ENCODE measurements around the gene RSPH6A. TPM values are rescaled to one million over a fixed set of nuclear protein-coding genes. Genes with fewer than 3 reads are reported as not detected.

Gene RSPH6A
- total RNA-seq, 1 donor from 2014 or later: 0.48 TPM

DNA sequence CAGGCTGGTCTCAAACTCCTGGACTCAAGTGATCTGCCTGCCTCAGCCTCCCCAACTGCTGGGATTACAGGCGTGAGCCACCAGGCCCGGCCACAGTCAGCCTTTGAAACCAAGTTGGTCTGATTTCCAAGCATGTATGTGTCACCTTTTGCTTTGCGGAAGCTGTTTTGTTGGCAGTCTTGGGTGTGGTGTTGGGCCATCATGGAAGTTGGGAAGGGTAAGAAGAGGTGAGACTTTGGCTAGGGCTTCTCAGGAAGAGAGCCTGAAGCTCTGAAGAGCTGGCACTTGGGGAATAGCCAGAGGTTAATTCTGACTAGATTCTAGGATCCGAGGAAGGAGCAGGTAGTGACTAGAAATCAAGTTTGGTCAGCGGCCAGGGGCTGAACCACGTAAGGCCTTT, 2.8 kb downstream of the RSPH6A start:
- Mint-ChIP-seq H3K9me3 (ENCODE audit: low read depth) (no peaks in the 10 kb centered on the region), H3K27ac (peak overlapping the region; percentile 23), H3K4me3 (ENCODE audit: low read depth) (no peak overlapping the region), H3K27me3 (peaks cover 3% of the 10 kb centered on the region), H3K4me1 (ENCODE audit: low read depth) (peaks cover 2% of the 10 kb centered on the region), H3K36me3 (ENCODE audit: insufficient read depth) (no peaks in the 10 kb centered on the region)
- TF ChIP-seq, protein P1, sequence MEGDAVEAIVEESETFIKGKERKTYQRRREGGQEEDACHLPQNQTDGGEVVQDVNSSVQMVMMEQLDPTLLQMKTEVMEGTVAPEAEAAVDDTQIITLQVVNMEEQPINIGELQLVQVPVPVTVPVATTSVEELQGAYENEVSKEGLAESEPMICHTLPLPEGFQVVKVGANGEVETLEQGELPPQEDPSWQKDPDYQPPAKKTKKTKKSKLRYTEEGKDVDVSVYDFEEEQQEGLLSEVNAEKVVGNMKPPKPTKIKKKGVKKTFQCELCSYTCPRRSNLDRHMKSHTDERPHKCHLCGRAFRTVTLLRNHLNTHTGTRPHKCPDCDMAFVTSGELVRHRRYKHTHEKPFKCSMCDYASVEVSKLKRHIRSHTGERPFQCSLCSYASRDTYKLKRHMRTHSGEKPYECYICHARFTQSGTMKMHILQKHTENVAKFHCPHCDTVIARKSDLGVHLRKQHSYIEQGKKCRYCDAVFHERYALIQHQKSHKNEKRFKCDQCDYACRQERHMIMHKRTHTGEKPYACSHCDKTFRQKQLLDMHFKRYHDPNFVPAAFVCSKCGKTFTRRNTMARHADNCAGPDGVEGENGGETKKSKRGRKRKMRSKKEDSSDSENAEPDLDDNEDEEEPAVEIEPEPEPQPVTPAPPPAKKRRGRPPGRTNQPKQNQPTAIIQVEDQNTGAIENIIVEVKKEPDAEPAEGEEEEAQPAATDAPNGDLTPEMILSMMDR (IDR thresholded peaks at IDR 0.05; ENCODE audit: unreplicated experiment): no peak
- no peak for DNase-seq (ENCODE audit: low spot score, unreplicated experiment)

DNA sequence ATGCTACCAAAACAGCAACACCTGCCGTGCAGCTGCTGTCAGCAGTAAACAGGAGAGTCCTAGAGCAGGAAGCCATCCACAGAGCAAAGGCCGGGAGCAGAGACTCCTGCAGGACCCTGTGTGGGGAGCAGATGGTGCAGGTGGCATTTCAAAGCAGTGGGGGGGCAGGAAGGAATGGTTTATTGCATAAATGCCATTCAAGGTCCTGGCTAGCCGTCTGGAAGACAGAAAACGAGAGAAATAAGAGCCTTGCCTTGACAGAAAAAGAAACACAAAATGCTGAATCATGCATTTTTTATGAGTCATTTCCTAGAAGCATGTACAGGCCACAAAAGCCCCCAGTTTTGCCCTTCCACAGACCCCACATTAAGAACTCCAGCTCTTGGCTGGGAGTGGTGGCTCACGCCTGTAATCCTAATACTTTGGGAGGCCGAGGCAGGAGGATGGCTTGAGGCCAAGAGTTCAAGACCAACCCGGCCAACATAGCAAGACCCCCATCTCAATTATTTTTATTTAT, 5.4 kb downstream of the RSPH6A start:
- DNase-seq (ENCODE audit: low spot score, unreplicated experiment): no peak
- H3K27me3 Mint-ChIP-seq: peaks cover 8% of the 10 kb centered on the region
- peak overlapping the region; percentile 84 for H3K27ac Mint-ChIP-seq
- H3K4me1 Mint-ChIP-seq (ENCODE audit: low read depth): no peaks in the 10 kb centered on the region
- H3K4me3 Mint-ChIP-seq (ENCODE audit: low read depth): no peak overlapping the region
- TF ChIP-seq, protein P1 (IDR thresholded peaks at IDR 0.05; ENCODE audit: unreplicated experiment): no peak
- H3K36me3 Mint-ChIP-seq (ENCODE audit: insufficient read depth): no peaks in the 10 kb centered on the region
- H3K9me3 Mint-ChIP-seq (ENCODE audit: low read depth): no peaks in the 10 kb centered on the region

DNA sequence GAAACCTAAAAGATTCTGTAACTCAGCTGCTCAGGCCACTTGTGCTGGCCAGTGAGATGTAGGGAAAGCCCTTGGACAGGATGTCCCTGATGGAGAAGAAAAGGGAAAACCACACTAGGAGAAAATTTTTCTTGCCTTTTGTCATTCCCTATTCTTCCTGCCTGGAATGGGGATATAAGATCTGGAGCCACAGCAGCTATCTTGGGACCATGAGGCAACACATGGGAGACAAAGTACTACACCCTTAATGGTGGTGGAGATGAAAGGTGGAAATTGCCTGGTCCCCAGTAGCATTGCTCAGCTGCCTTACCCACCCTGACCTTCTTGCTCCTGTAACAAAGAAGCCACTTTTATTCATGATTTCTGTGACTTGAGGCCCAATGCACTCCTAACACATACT, 9.4 kb downstream of the RSPH6A start:
- H3K27me3 Mint-ChIP-seq: peaks cover 8% of the 10 kb centered on the region
- TF ChIP-seq, protein P1 (IDR thresholded peaks at IDR 0.05; ENCODE audit: unreplicated experiment): no peak
- DNase-seq (ENCODE audit: low spot score, unreplicated experiment): no peak
- H3K4me3 Mint-ChIP-seq (ENCODE audit: low read depth): no peak overlapping the region
- no peaks in the 10 kb centered on the region for H3K36me3 Mint-ChIP-seq (ENCODE audit: insufficient read depth)
- H3K27ac Mint-ChIP-seq: no peak overlapping the region
- no peaks in the 10 kb centered on the region for H3K9me3 Mint-ChIP-seq (ENCODE audit: low read depth)
- no peaks in the 10 kb centered on the region for H3K4me1 Mint-ChIP-seq (ENCODE audit: low read depth)

DNA sequence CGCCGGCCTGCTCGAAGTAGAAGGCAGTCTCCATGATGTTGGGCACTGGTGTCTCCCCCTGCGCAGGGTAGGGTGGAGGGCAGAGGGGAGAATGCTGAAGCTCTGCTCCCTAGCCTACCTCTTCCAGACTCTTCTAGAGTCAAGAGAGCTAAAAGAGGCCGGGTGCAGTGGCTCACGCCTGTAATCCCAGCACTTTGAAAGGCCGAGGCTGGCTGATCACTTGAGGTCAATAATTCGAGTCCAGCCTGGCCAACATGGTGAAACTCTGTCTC, 10.2 kb downstream of the RSPH6A start:
- H3K4me1 Mint-ChIP-seq (ENCODE audit: low read depth): no peaks in the 10 kb centered on the region
- H3K27me3 Mint-ChIP-seq: peaks cover 8% of the 10 kb centered on the region
- H3K4me3 Mint-ChIP-seq (ENCODE audit: low read depth): no peak overlapping the region
- H3K9me3 Mint-ChIP-seq (ENCODE audit: low read depth): no peaks in the 10 kb centered on the region
- TF ChIP-seq, protein P1 (IDR thresholded peaks at IDR 0.05; ENCODE audit: unreplicated experiment): no peak
- H3K27ac Mint-ChIP-seq: no peak overlapping the region
- no peak for DNase-seq (ENCODE audit: low spot score, unreplicated experiment)
- H3K36me3 Mint-ChIP-seq (ENCODE audit: insufficient read depth): no peaks in the 10 kb centered on the region

DNA sequence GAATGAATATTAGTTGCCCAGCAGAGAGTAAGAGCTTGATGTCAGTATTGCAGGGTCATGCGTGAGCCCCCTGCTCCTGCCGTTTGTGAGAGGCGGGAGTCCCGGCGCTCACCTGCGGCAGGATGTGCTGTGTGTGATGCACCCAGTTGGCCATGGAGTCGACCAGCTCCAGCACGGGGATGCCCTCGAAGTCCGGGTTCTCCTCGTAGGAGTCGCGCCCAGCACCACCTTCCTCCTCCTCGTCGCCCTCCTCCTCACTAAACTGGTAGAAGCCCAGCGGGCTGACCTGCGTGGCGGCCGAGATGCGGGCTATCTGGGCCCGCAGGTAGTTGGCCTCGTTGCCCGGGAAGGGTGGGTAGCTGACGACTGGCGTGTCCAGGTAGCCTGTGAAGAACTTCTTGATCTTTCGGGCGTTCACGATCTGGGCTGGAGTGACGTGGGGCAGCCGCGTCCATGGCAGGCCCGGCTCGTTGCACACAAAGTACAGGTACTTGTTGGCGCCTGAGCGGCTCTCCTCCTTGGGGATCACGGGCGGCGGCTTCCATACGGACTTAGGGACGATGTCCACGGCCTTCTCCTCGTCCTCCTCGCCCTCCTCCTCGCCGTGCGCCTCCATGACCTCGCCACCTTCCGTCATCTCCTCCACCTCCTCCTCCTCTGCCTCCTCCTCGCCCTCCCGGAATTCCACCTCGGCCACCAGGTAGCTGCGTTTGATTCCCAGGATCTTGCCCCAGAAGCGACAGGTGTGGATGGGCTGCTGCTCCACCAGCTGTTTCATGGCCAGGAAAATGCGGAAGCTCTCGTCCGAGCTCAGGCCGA, 10.8 kb downstream of the RSPH6A start:
- TF ChIP-seq, protein P1 (IDR thresholded peaks at IDR 0.05; ENCODE audit: unreplicated experiment): no peak
- H3K27me3 Mint-ChIP-seq: peaks cover 8% of the 10 kb centered on the region
- H3K4me1 Mint-ChIP-seq (ENCODE audit: low read depth): no peaks in the 10 kb centered on the region
- no peak for DNase-seq (ENCODE audit: low spot score, unreplicated experiment)
- no peaks in the 10 kb centered on the region for H3K36me3 Mint-ChIP-seq (ENCODE audit: insufficient read depth)
- no peaks in the 10 kb centered on the region for H3K9me3 Mint-ChIP-seq (ENCODE audit: low read depth)
- no peak overlapping the region for H3K27ac Mint-ChIP-seq
- H3K4me3 Mint-ChIP-seq (ENCODE audit: low read depth): no peak overlapping the region

Measured in progenitor cell of endocrine pancreas (in vitro differentiated cells).